OCI-LY1 (cell line): ENCODE results near the gene ACTL8.

Experiments
- H2AFZ ChIP-seq: fragments of 200-600 bp; sonication (generic), shearing (Covaris generic); 2 replicates; pipeline ENCODE4 v1.6.0; 2014; ENCODE audit warnings: antibody characterized with exemption, mild to moderate bottlenecking, low read length
- H3F3A ChIP-seq: fragments of 200-600 bp; sonication (generic), shearing (Covaris generic); 2 replicates; pipeline ENCODE4 v1.6.0; 2014; ENCODE audit warnings: mild to moderate bottlenecking, antibody characterized with exemption, low read length, moderate library complexity; ENCODE audit not compliant: insufficient read depth
- H3K27ac ChIP-seq: fragments of 200-600 bp; sonication (generic); 2 replicates; pipeline ENCODE4 v1.5.1; 2014; ENCODE audit warnings: low read length, mixed run types, mild to moderate bottlenecking, low read depth; ENCODE audit not compliant: poor library complexity, severe bottlenecking
- H3K27me3 ChIP-seq: fragments of 200-600 bp; sonication (generic); 2 replicates; pipeline ENCODE4 v1.6.0; 2014; ENCODE audit warnings: antibody characterized with exemption, mild to moderate bottlenecking, low read length, moderate library complexity; ENCODE audit not compliant: insufficient read depth
- H3K36me3 ChIP-seq: fragments of 200-600 bp; sonication (generic); 2 replicates; pipeline ENCODE4 v1.6.1; 2014; ENCODE audit warnings: mild to moderate bottlenecking, antibody characterized with exemption, low read length, moderate library complexity, mixed read lengths; ENCODE audit not compliant: insufficient read depth
- H3K4me1 ChIP-seq: fragments of 200-600 bp; sonication (generic); 2 replicates; pipeline ENCODE4 v1.5.1; 2014; ENCODE audit warnings: mild to moderate bottlenecking, low read length, moderate library complexity; ENCODE audit not compliant: insufficient read depth, severe bottlenecking
- H3K4me2 ChIP-seq: fragments of 200-600 bp; sonication (generic), shearing (Covaris generic); 2 replicates; pipeline ENCODE4 v1.6.1; 2014; ENCODE audit warnings: low read length
- H3K4me3 ChIP-seq: fragments of 200-600 bp; sonication (generic); 2 replicates; pipeline ENCODE4 v1.5.1; 2014; ENCODE audit warnings: low read length, low read depth, mild to moderate bottlenecking, mixed read lengths; ENCODE audit not compliant: poor library complexity, severe bottlenecking
- H3K79me2 ChIP-seq: fragments of 200-600 bp; shearing (Covaris generic); 2 replicates; pipeline ENCODE4 v1.6.1; 2016; ENCODE audit warnings: mixed run types, low read length, mixed read lengths; ENCODE audit not compliant: insufficient read depth
- H3K9ac ChIP-seq: fragments of 200-600 bp; sonication (generic), shearing (Covaris generic); 2 replicates; pipeline ENCODE4 v1.6.1; 2014; ENCODE audit warnings: mild to moderate bottlenecking, low read length, mixed read lengths
- H3K9me2 ChIP-seq: fragments of 200-600 bp; sonication (generic), shearing (Covaris generic); 2 replicates; pipeline ENCODE4 v1.6.1; 2014; ENCODE audit warnings: low read depth, mild to moderate bottlenecking, low read length, mixed read lengths
- H3K9me3 ChIP-seq: fragments of 200-600 bp; shearing (Covaris generic); 2 replicates; pipeline ENCODE4 v1.6.1; 2014; ENCODE audit warnings: low read length, mixed read lengths
- H4K20me1 ChIP-seq: fragments of 200-600 bp; sonication (generic), shearing (Covaris generic); 2 replicates; pipeline ENCODE4 v1.6.0; 2016; ENCODE audit warnings: mild to moderate bottlenecking, low read length; ENCODE audit not compliant: insufficient read depth
- EZH2 ChIP-seq: fragments of 200-600 bp; sonication (generic), shearing (Covaris generic); IDR thresholded peaks from 2 replicates; pipeline ENCODE4 v1.8.0; 2017; ENCODE audit warnings: borderline replicate concordance, mixed run types, mild to moderate bottlenecking, antibody characterized with exemption, low read length, moderate library complexity, mixed read lengths
- TF ChIP-seq, protein P1 (sequence below): fragments of 200-600 bp; sonication (generic), shearing (Covaris generic); IDR thresholded peaks from 2 replicates; pipeline ENCODE4 v1.5.1; 2017; ENCODE audit warnings: mild to moderate bottlenecking, antibody characterized with exemption, low read length, moderate library complexity, mixed read lengths

Gene ACTL8

DNA sequence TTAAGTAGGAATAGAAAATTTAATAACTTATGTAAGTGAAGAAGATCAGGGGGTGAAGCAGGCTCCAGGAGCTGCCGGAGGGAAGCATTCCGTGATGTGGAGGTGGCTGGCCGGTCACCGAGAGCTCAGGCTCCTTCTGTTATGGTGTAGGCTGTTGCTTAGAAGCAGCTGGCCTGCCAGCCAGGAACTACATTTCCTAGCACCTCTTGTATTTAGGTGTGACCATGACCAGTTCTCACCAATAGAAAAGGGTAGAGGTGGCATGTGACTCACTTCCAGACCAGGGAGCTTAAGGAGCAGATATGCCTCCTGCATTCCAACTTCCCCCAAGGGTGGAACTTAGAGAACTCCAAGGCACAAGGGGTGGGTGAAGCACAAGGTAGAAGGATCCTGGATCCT, 120.7 kb downstream of the ACTL8 start:
- H3F3A ChIP-seq = no peaks in the 10 kb centered on the region
- H3K27ac ChIP-seq = no peak overlapping the region
- H3K4me1 ChIP-seq = no peaks in the 10 kb centered on the region
- no peak overlapping the region for H2AFZ ChIP-seq
- no peaks in the 10 kb centered on the region for H3K27me3 ChIP-seq
- H3K9me3 ChIP-seq = no peaks in the 10 kb centered on the region
- H3K79me2 ChIP-seq = no peaks in the 10 kb centered on the region
- no peak overlapping the region for H3K9ac ChIP-seq
- no peaks in the 10 kb centered on the region for H3K36me3 ChIP-seq
- no peak overlapping the region for H3K4me3 ChIP-seq
- H3K9me2 ChIP-seq = no peaks in the 10 kb centered on the region
- H4K20me1 ChIP-seq = no peaks in the 10 kb centered on the region
- no peak for TF ChIP-seq EZH2
- TF ChIP-seq, protein P1, sequence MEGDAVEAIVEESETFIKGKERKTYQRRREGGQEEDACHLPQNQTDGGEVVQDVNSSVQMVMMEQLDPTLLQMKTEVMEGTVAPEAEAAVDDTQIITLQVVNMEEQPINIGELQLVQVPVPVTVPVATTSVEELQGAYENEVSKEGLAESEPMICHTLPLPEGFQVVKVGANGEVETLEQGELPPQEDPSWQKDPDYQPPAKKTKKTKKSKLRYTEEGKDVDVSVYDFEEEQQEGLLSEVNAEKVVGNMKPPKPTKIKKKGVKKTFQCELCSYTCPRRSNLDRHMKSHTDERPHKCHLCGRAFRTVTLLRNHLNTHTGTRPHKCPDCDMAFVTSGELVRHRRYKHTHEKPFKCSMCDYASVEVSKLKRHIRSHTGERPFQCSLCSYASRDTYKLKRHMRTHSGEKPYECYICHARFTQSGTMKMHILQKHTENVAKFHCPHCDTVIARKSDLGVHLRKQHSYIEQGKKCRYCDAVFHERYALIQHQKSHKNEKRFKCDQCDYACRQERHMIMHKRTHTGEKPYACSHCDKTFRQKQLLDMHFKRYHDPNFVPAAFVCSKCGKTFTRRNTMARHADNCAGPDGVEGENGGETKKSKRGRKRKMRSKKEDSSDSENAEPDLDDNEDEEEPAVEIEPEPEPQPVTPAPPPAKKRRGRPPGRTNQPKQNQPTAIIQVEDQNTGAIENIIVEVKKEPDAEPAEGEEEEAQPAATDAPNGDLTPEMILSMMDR = no peak
- no peak overlapping the region for H3K4me2 ChIP-seq
